Vagina (tissue), 2 donors: ENCODE data around the gene ALDH1B1. TPM values are rescaled to one million over a fixed set of nuclear protein-coding genes. Genes with fewer than 3 reads are reported as not detected.

Experiments
- DNase-seq, 2 donors: peaks; one replicate each; pipeline ENCODE4 v3.0.0-alpha.2; 2017; ENCODE audit errors: extremely low spot score in 2 of 2
- H3K27ac ChIP-seq: fragments of 200-600 bp; sonication (generic); one replicate; pipeline ENCODE4 v1.5.1; 2019
- H3K27me3 ChIP-seq: fragments of 200-600 bp; sonication (generic); one replicate; pipeline ENCODE4 v1.5.1; 2019
- H3K36me3 ChIP-seq, 2 donors: fragments of 200-600 bp; sonication (generic); one replicate each; pipeline ENCODE4 v1.5.1; 2017 to 2019
- H3K4me1 ChIP-seq: fragments of 200-600 bp; sonication (generic); one replicate; pipeline ENCODE4 v1.5.1; 2019
- H3K4me3 ChIP-seq, 2 donors: fragments of 200-600 bp; sonication (generic); 1 replicate in 1 of 2; 2 replicates in 1 of 2; pipeline ENCODE4 v1.5.1; 2016 to 2019
- H3K9me3 ChIP-seq: fragments of 200-600 bp; sonication (generic); one replicate; pipeline ENCODE4 v1.5.1; 2019
- POLR2A ChIP-seq, 2 donors: fragments of 450-650 bp; IDR thresholded peaks; one replicate each; pipeline ENCODE4 v1.6.1; 2017; ENCODE audit warnings: antibody characterized with exemption in 2 of 2, mild to moderate bottlenecking in 2 of 2, moderate library complexity in 2 of 2
- POLR2AphosphoS5 ChIP-seq, 2 donors: sonication (generic); formaldehyde crosslinking; IDR thresholded peaks; one replicate each; pipeline ENCODE4 v1.9.0; 2017; ENCODE audit warnings: antibody characterized with exemption in 2 of 2, mild to moderate bottlenecking in 2 of 2, low read depth in 1 of 2; ENCODE audit not compliant: insufficient read depth in 1 of 2
- intact Hi-C: fragments of 100-400 bp; cut with DNase I; formaldehyde crosslinking; loops from one replicate; pipeline ENCODE4 v1.15.1; 2023
- total RNA-seq: library from RNA; depleted of rRNA; stranded (reverse); fragments of >200 nt; gene quantifications from one replicate; pipeline ENCODE4 v1.2.3, GENCODE V29; 2016
- TF ChIP-seq, protein P1 (sequence below), 3 experiments: fragments of 450-650 bp in 2 of 3; fragments of 200-600 bp in 1 of 3; sonication (generic) in 1 of 3; IDR thresholded peaks; one replicate each; pipeline ENCODE4 v1.5.1; 2017 to 2019; ENCODE audit warnings: antibody characterized with exemption in 3 of 3, mild to moderate bottlenecking in 2 of 3, moderate library complexity in 2 of 3

ALDH1B1 gene
- total RNA-seq, 1 donor from 2014 or later = 13.3 TPM

DNA sequence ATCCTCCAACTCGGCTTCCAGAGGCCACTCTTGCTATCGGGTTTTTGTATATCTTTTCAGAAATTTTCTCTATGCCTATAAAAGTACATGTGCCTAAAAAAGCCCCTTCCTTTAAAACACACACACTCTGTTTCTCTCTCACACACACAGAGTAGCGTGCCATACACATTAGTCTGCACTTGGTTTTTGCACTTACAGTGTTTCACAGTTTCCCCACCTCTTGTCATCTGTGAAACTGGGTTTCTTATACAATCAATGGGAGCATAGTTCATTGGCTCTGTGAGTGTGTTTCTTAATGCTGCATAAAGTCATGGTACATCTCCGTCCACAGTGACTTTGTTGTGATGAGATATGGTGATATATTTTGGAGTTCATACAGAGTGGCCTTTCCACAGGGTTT, 32.4 kb downstream of the ALDH1B1 start:
- Histone ChIP-seq H3K9me3 (no peaks in the 10 kb centered on the region), H3K4me3 (no peak overlapping the region), H3K4me1 (no peaks in the 10 kb centered on the region), H3K27me3 (no peaks in the 10 kb centered on the region), H3K27ac (no peak overlapping the region), H3K36me3 (no peaks in the 10 kb centered on the region)
- DNase-seq = no peak
- no peak for TF ChIP-seq POLR2AphosphoS5 (IDR thresholded peaks at IDR 0.05; ENCODE audit: insufficient read depth in 1 of 2, low read depth in 1 of 2)
- TF ChIP-seq, protein P1, sequence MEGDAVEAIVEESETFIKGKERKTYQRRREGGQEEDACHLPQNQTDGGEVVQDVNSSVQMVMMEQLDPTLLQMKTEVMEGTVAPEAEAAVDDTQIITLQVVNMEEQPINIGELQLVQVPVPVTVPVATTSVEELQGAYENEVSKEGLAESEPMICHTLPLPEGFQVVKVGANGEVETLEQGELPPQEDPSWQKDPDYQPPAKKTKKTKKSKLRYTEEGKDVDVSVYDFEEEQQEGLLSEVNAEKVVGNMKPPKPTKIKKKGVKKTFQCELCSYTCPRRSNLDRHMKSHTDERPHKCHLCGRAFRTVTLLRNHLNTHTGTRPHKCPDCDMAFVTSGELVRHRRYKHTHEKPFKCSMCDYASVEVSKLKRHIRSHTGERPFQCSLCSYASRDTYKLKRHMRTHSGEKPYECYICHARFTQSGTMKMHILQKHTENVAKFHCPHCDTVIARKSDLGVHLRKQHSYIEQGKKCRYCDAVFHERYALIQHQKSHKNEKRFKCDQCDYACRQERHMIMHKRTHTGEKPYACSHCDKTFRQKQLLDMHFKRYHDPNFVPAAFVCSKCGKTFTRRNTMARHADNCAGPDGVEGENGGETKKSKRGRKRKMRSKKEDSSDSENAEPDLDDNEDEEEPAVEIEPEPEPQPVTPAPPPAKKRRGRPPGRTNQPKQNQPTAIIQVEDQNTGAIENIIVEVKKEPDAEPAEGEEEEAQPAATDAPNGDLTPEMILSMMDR (IDR thresholded peaks at IDR 0.05) = no peak
- TF ChIP-seq POLR2A (IDR thresholded peaks at IDR 0.05) = no peak
- intact Hi-C loops = loop anchor here (10.0 kb wide), 1 partner anchor 50 kb away; no protein-coding TSS in a partner anchor

- intact Hi-C loops = loop anchor here (10.0 kb wide), 1 partner anchor 53 kb away; no protein-coding TSS in a partner anchor
- no peaks in the 10 kb centered on the region for H3K36me3 ChIP-seq
- no peak overlapping the region for H3K4me3 ChIP-seq
- peak; percentile 58 to 61 for DNase-seq
- no peaks in the 10 kb centered on the region for H3K27me3 ChIP-seq
- no peaks in the 10 kb centered on the region for H3K9me3 ChIP-seq
- TF ChIP-seq POLR2A (IDR thresholded peaks at IDR 0.05) = no peak
- TF ChIP-seq POLR2AphosphoS5 (IDR thresholded peaks at IDR 0.05; ENCODE audit: insufficient read depth in 1 of 2, low read depth in 1 of 2) = no peak
- TF ChIP-seq, protein P1 (IDR thresholded peaks at IDR 0.05) = no peak
- no peaks in the 10 kb centered on the region for H3K4me1 ChIP-seq
- H3K27ac ChIP-seq = no peak overlapping the region
Observed at GRCh38 chr9:38428062-38428461, 35.6 kb downstream of the ALDH1B1 start.

GRCh38 chr9:38431116-38431515, 38.6 kb downstream of the ALDH1B1 start:
- DNase-seq = peak; percentile 16 to 37
- intact Hi-C loops = loop anchor here (10.0 kb wide), 1 partner anchor 516 kb away; no protein-coding TSS in a partner anchor
- H3K9me3 ChIP-seq = no peaks in the 10 kb centered on the region

GRCh38 chr9:38432922-38433510, 40.5 kb downstream of the ALDH1B1 start:
- peak in 1 of 2 donors; percentile 44 for DNase-seq
- Histone ChIP-seq H3K4me1 (no peaks in the 10 kb centered on the region), H3K4me3 (no peak overlapping the region), H3K27ac (no peak overlapping the region), H3K36me3 (no peaks in the 10 kb centered on the region), H3K9me3 (no peaks in the 10 kb centered on the region), H3K27me3 (no peaks in the 10 kb centered on the region)
- TF ChIP-seq, protein P1 (IDR thresholded peaks at IDR 0.05) = peak in 1 of 3 experiments; percentile 29
- TF ChIP-seq POLR2AphosphoS5 (IDR thresholded peaks at IDR 0.05; ENCODE audit: insufficient read depth in 1 of 2, low read depth in 1 of 2) (no peak), POLR2A (IDR thresholded peaks at IDR 0.05) (no peak)
- intact Hi-C loops = loop anchor here (10.0 kb wide), 1 partner anchor 518 kb away; no protein-coding TSS in a partner anchor

More at GRCh38 chr9:38431116-38431515, 38.6 kb downstream of the ALDH1B1 start:
- Histone ChIP-seq H3K4me1 (no peaks in the 10 kb centered on the region), H3K27me3 (no peaks in the 10 kb centered on the region), H3K4me3 (no peak overlapping the region), H3K27ac (no peak overlapping the region), H3K36me3 (no peaks in the 10 kb centered on the region)
- TF ChIP-seq POLR2A (IDR thresholded peaks at IDR 0.05) (no peak), POLR2AphosphoS5 (IDR thresholded peaks at IDR 0.05; ENCODE audit: insufficient read depth in 1 of 2, low read depth in 1 of 2) (no peak)
- TF ChIP-seq, protein P1 (IDR thresholded peaks at IDR 0.05) = no peak

DNA sequence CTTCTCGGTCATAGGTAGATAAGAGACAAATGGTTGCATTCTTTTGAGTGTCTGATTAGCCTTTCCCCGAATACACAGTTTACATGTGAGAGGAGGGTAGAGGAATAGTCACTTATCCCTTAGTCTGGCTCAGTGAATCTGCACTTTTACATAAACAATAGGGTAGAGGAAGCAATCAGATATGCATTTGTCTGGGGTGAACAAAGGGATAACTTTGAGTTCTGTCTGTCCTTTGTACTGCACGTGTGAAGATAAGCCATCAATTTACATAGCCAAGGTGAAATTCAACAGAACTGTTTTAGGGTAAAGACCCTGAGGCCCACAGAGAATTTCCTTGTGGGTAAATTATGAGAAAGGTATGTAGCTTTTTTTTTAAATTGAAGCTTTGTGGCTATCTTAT, 41.9 kb downstream of the ALDH1B1 start:
- Histone ChIP-seq H3K4me1 (no peaks in the 10 kb centered on the region), H3K9me3 (no peaks in the 10 kb centered on the region), H3K36me3 (no peaks in the 10 kb centered on the region), H3K27me3 (no peaks in the 10 kb centered on the region), H3K27ac (no peak overlapping the region), H3K4me3 (no peak overlapping the region)
- TF ChIP-seq POLR2AphosphoS5 (IDR thresholded peaks at IDR 0.05; ENCODE audit: insufficient read depth in 1 of 2, low read depth in 1 of 2) = no peak
- no peak for TF ChIP-seq POLR2A (IDR thresholded peaks at IDR 0.05)
- TF ChIP-seq, protein P1 (IDR thresholded peaks at IDR 0.05) = no peak
- DNase-seq = no peak
- intact Hi-C loops = loop anchor here (10.0 kb wide), 1 partner anchor 520 kb away; no protein-coding TSS in a partner anchor
